Panc1 (cell line): ENCODE data around the gene MPV17. TPM values are rescaled to one million over a fixed set of nuclear protein-coding genes. Genes with fewer than 3 reads are reported as not detected.
"Not testable (repeated sequence)": the region's sequence is repeated elsewhere in the genome, so short reads cannot be mapped to it uniquely, and the experiment has no call there.

ENCODE experiments used
- ATAC-seq: fragments of 200-7000 bp; cut with Tn5 transposase; 2 replicates; pipeline ENCODE4 v1.9.1; 2020; ENCODE audit warnings: mild to moderate bottlenecking, moderate library complexity
- BruUV-seq: library from RNA; stranded (reverse); fragments of 400-500 nt; replicated peaks from 2 replicates; lab custom pipeline; 2021; lab: Mats Ljungman, UMichigan
- CTCF ChIA-PET: fragments of 300-600 bp; sonication (Branson Sonifier 250); formaldehyde crosslinking; loops from one replicate; lab custom pipeline; 2022; ENCODE audit warnings: antibody characterized with exemption; lab: Charles Lee
- POLR2A ChIA-PET: fragments of 300-600 bp; sonication (Branson Sonifier 250); formaldehyde crosslinking; loops from one replicate; lab custom pipeline; 2022; ENCODE audit warnings: antibody characterized with exemption; lab: Charles Lee
- DNase-seq: peaks from one replicate; pipeline ENCODE4 v3.0.0-alpha.2; 2010; ENCODE audit warnings: low read depth, low spot score
- H3K27ac ChIP-seq: 2 replicates; pipeline ENCODE4 v1.5.1; 2011; ENCODE audit warnings: mild to moderate bottlenecking, low read length, inconsistent platforms
- H3K27me3 ChIP-seq: fragments of 200-500 bp; sonication (Bioruptor generic); 2 replicates; pipeline ENCODE4 v1.6.0; 2014; ENCODE audit warnings: low read length, inconsistent platforms; ENCODE audit not compliant: control insufficient read depth, insufficient read depth
- H3K36me3 ChIP-seq: fragments of 200-500 bp; sonication (Bioruptor generic); 2 replicates; pipeline ENCODE4 v1.5.1; 2014; ENCODE audit warnings: inconsistent platforms, mild to moderate bottlenecking, low read length, moderate library complexity; ENCODE audit not compliant: control insufficient read depth, insufficient read depth
- H3K4me1 ChIP-seq: 2 replicates; pipeline ENCODE4 v1.5.1; 2011; ENCODE audit warnings: inconsistent platforms, mild to moderate bottlenecking, low read length, moderate library complexity; ENCODE audit not compliant: control insufficient read depth, insufficient read depth
- H3K4me3 ChIP-seq, 2 experiments: 2 replicates each; pipeline ENCODE4 v1.5.1; 2011 to 2012; ENCODE audit warnings: low read depth in 2 of 2, low read length in 2 of 2, mild to moderate bottlenecking in 2 of 2, inconsistent platforms in 1 of 2, moderate library complexity in 1 of 2
- H3K9me3 ChIP-seq: fragments of 200-500 bp; sonication (Bioruptor generic); 2 replicates; pipeline ENCODE4 v1.5.1; 2014; ENCODE audit warnings: low read depth, mild to moderate bottlenecking, inconsistent platforms, low read length, moderate library complexity; ENCODE audit not compliant: control insufficient read depth, insufficient read depth
- CTCF ChIP-seq: fragments of 450-650 bp; IDR thresholded peaks from 2 replicates; pipeline ENCODE4 v1.5.1; 2017; ENCODE audit warnings: mild to moderate bottlenecking
- POLR2AphosphoS5 ChIP-seq: IDR thresholded peaks from 2 replicates; pipeline ENCODE4 v1.6.1; 2012; ENCODE audit warnings: mild to moderate bottlenecking, low read depth, low read length, moderate library complexity
- REST ChIP-seq, 2 experiments: IDR thresholded peaks; 2 replicates each; pipeline ENCODE4 v1.6.1; 2011 to 2012; ENCODE audit warnings: low read depth in 2 of 2, control low read depth in 1 of 2, low read length in 1 of 2, mild to moderate bottlenecking in 1 of 2, moderate library complexity in 1 of 2; ENCODE audit not compliant: insufficient read depth in 1 of 2
- SIN3A ChIP-seq: IDR thresholded peaks from 2 replicates; pipeline ENCODE4 v1.6.1; 2012; ENCODE audit warnings: low read depth, mild to moderate bottlenecking, low read length, moderate library complexity, borderline replicate concordance; ENCODE audit not compliant: insufficient read depth
- TCF7L2 ChIP-seq: IDR thresholded peaks from 2 replicates; pipeline ENCODE4 v1.6.1; 2011; ENCODE audit warnings: mild to moderate bottlenecking, low read depth, low read length, inconsistent platforms
- in situ Hi-C: cut with HindIII; loops from 2 replicates; pipeline ENCODE4 v1.10.0; 2016; ENCODE audit warnings: low sequenced_read_pairs, low pct_unique_long_range_greater_than_20kb
- intact Hi-C: fragments of 100-400 bp; cut with micrococcal nuclease; formaldehyde crosslinking; loops from one replicate; pipeline ENCODE4 v1.10.0; 2022; ENCODE audit not compliant: unreplicated experiment
- total RNA-seq: library from RNA; stranded (reverse); gene quantifications from one replicate; pipeline ENCODE4 v1.2.1, GENCODE V29; 2021; ENCODE audit not compliant: unreplicated experiment

MPV17 gene
- total RNA-seq, 1 experiment from 2014 or later, result 89.5 TPM

- peaks cover 6% of the 10 kb centered on the region; the same call in 1 of the 2 replicates for H3K36me3 ChIP-seq
Observed at GRCh38 chr2:27320958-27321543, 1.8 kb downstream of the MPV17 start.

DNA sequence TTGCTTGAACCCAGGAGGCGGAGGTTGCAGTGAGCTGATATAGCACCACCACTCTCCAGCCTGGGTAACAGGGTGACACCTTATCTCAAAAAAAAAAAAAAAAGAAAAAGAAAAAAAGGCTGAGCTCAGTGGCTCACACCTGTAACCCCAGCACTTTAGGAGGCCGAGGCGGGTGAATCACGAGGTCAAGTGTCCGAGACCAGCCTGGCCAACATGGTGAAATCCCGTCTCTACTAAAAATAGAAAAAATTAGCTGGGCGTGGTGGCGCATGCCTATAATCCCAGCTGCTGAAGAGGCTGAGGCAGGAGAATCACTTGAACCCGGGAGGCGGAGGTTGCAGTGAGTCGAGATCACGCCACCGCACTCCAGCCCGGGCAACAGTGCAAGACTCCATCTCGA is 3.1 kb downstream of the MPV17 start:
- CTCF ChIA-PET, H3K4me3 ChIP-seq, in situ Hi-C loops, H3K36me3 ChIP-seq, BruUV-seq, ATAC-seq, H3K27me3 ChIP-seq, DNase-seq, H3K9me3 ChIP-seq, H3K27ac ChIP-seq, intact Hi-C loops: not testable (repeated sequence)
- H3K4me1 ChIP-seq, result peaks cover 27% of the 10 kb centered on the region
- POLR2A ChIA-PET, result interaction anchor here (0.6 kb wide), 1 partner anchor 42 kb away, joined by 7 read pairs; no protein-coding TSS in a partner anchor

More at GRCh38 chr2:27320958-27321543, 1.8 kb downstream of the MPV17 start:
- intact Hi-C loops (no loop called here), in situ Hi-C loops (no loop called here)
- POLR2A ChIA-PET, result no interaction called here
- peak; percentile 90 for ATAC-seq
- Histone ChIP-seq H3K4me1 (peaks cover 27% of the 10 kb centered on the region), H3K4me3 (peak overlapping the region; percentile 89 to 99), H3K27me3 (no peaks in the 10 kb centered on the region), H3K9me3 (no peaks in the 10 kb centered on the region), H3K27ac (peak overlapping the region; percentile 100)
- TF ChIP-seq POLR2AphosphoS5 (peak; percentile 73; the same call in 1 of the 2 replicates), CTCF (no peak; the same call in 1 of the 2 replicates), TCF7L2 (0 out of 2 replicates have a peak, but pooled peaks have one; percentile 20)
- CTCF ChIA-PET, result interaction anchor here (0.6 kb wide), 1 partner anchor 37 kb away, joined by 5 read pairs; no protein-coding TSS in a partner anchor
- BruUV-seq, result no TSS peak
- DNase-seq, result peak; percentile 95

- BruUV-seq, result no TSS peak
- CTCF ChIA-PET, result no interaction called here
- in situ Hi-C loops, result no loop called here
Observed at GRCh38 chr2:27316655-27317412, 6.1 kb downstream of the MPV17 start.

More at GRCh38 chr2:27316655-27317412, 6.1 kb downstream of the MPV17 start:
- Histone ChIP-seq H3K36me3 (no peaks in the 10 kb centered on the region; the same call in 1 of the 2 replicates), H3K27ac (no peak overlapping the region), H3K9me3 (no peaks in the 10 kb centered on the region), H3K27me3 (no peaks in the 10 kb centered on the region), H3K4me3 (no peak overlapping the region), H3K4me1 (peaks cover 14% of the 10 kb centered on the region)
- no peak for DNase-seq
- TF ChIP-seq REST (IDR thresholded peaks at IDR 0.05; ENCODE audit: insufficient read depth in 1 of 2, low read depth in 2 of 2, low read length in 1 of 2) (no peak), SIN3A (no peak), TCF7L2 (no peak), POLR2AphosphoS5 (no peak), CTCF (no peak)
- POLR2A ChIA-PET, result no interaction called here
- intact Hi-C loops, result no loop called here
- no peak for ATAC-seq
